NCI-H2227 (cell line): ENCODE results near the gene ZNF330.
"Not testable (repeated sequence)": the region's sequence is repeated elsewhere in the genome, so short reads cannot be mapped to it uniquely, and the experiment has no call there.

ENCODE experiments used
- DNase-seq: peaks from one replicate; lab custom pipeline; 2025; ENCODE audit not compliant: unreplicated experiment; lab: John Stamatoyannopoulos, UW

The ZNF330 gene

GRCh38 chr4:141220691-141221659, at the start of gene ZNF330:
TSS of gene ZNF330 (plus strand) at chr4:141220895. CDS start at chr4:141222372, 1,477 bp downstream.
- DNase-seq = peak; percentile 91

GRCh38 chr4:141174457-141174856, 46.2 kb upstream of the ZNF330 start:
- DNase-seq = no peak

GRCh38 chr4:141177171-141177570, 43.5 kb upstream of the ZNF330 start:
- DNase-seq = no peak

GRCh38 chr4:141179474-141180373, 41.0 kb upstream of the ZNF330 start:
- DNase-seq = no peak

GRCh38 chr4:141180991-141181761, 39.5 kb upstream of the ZNF330 start:
- DNase-seq = no peak

- not testable (repeated sequence) for DNase-seq
Observed at GRCh38 chr4:141183491-141183890, 37.2 kb upstream of the ZNF330 start.

GRCh38 chr4:141192564-141192963, 28.1 kb upstream of the ZNF330 start:
- no peak for DNase-seq

GRCh38 chr4:141193516-141194034, 27.1 kb upstream of the ZNF330 start:
- no peak for DNase-seq

GRCh38 chr4:141195095-141195707, 25.5 kb upstream of the ZNF330 start:
- DNase-seq = no peak

- DNase-seq = no peak
Observed at GRCh38 chr4:141196227-141196933, 24.3 kb upstream of the ZNF330 start.

GRCh38 chr4:141207961-141208360, 12.7 kb upstream of the ZNF330 start:
- DNase-seq = no peak

- DNase-seq = no peak
Observed at GRCh38 chr4:141210168-141210567, 10.5 kb upstream of the ZNF330 start.

- no peak for DNase-seq
Observed at GRCh38 chr4:141213550-141213991, 7.1 kb upstream of the ZNF330 start.

GRCh38 chr4:141215030-141215429, 5.7 kb upstream of the ZNF330 start:
- peak; percentile 9 for DNase-seq

GRCh38 chr4:141216002-141216761, 4.5 kb upstream of the ZNF330 start:
- DNase-seq = no peak

GRCh38 chr4:141220271-141220670, 424 bp upstream of the ZNF330 start:
- no peak for DNase-seq

GRCh38 chr4:141223418-141223817, 2.7 kb downstream of the ZNF330 start:
- no peak for DNase-seq

- DNase-seq = not testable (repeated sequence)
Observed at GRCh38 chr4:141227280-141227679, 6.6 kb downstream of the ZNF330 start.
